ENCODE data around the gene TMEM200B. TPM values are rescaled to one million over a fixed set of nuclear protein-coding genes. Genes with fewer than 3 reads are reported as not detected.

TMEM200B gene
- total and polyA plus RNA-seq, 7 donors, result 0.42 to 1.3 (median 0.67) TPM

- intact Hi-C loops (cut with DNase I), result no loop called here
- Histone ChIP-seq H3K27me3 (ENCODE audit: insufficient read depth in 3 of 3, low read length in 2 of 3) (no peaks in the 10 kb centered on the region), H3K36me3 (ENCODE audit: insufficient read depth in 1 of 2, low read depth in 1 of 2) (peaks cover 0 to 12% of the 10 kb centered on the region in 2 donors), H3K4me3 (no peak overlapping the region), H3K27ac (no peak overlapping the region), H3K4me1 (no peaks in the 10 kb centered on the region), H3K9me3 (no peaks in the 10 kb centered on the region)
- no peak for ATAC-seq
- TF ChIP-seq CTCF (IDR thresholded peaks at IDR 0.05), result no peak
- no peak for DNase-seq
These were observed 32.6 kb downstream of the TMEM200B start for GRCh38 chr1:29090937-29091618.

- intact Hi-C loops (cut with DNase I), result no loop called here
- ATAC-seq, result no peak
These were observed 39.5 kb downstream of the TMEM200B start for GRCh38 chr1:29084196-29084521.

DNA sequence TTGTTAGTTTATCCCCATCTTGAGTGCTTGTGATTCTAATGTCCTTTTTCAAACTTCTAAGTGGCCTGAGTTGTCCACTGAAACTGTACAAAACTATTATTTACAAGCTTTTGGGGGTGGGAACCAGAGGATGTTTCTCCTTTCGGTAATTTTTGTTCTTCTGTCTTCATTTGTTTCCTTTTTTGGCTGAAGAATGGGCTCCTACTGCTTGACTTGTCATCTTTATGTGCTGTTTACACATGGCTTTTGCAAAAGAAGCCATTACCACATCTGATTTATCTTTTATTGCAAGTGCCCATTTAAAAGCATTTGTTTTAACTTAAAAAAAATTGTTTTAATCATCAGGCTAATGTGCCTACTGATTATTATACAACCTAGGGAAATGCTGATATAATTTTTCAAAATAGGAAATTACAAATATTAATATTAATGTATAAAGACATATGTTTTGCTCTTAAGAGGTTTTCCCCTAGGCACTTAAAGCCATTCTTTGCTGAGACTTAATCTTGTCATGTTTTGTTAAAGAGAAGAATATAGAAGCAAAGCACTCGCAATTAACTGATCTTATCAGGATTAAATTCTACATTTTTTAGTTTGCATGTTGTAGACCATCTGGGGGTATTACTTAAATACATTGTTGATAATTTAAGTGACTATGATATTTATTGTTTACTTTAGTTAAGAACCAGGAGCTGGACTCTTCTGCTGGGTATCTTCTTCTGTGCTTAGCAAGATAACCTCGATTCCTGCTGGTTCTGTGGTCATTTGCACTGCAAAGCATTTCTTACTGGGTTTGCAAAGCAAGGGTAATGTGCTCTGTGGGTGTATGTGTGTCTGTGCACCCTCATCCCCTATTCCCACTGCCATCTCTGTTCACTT lies 40.1 kb downstream of the TMEM200B start:
- no peak overlapping the region for H3K4me3 ChIP-seq
- H3K9me3 ChIP-seq, result no peaks in the 10 kb centered on the region
- no peaks in the 10 kb centered on the region for H3K27me3 ChIP-seq (ENCODE audit: insufficient read depth in 3 of 3, low read length in 2 of 3)
- H3K27ac ChIP-seq, result no peak overlapping the region
- no peaks in the 10 kb centered on the region for H3K4me1 ChIP-seq
- H3K36me3 ChIP-seq (ENCODE audit: insufficient read depth in 1 of 2, low read depth in 1 of 2), result peaks cover 0 to 11% of the 10 kb centered on the region in 2 donors
- intact Hi-C loops (cut with DNase I), result no loop called here
- 79 to 90% (median 87%) methylated on average over 3 of the region's 3 CpGs for WGBS, 3 donors
- no peak for ATAC-seq
- no peak for DNase-seq
- no peak for TF ChIP-seq CTCF (IDR thresholded peaks at IDR 0.05)

More at GRCh38 chr1:29084196-29084521, 39.5 kb downstream of the TMEM200B start:
- Histone ChIP-seq H3K9me3 (no peaks in the 10 kb centered on the region), H3K27me3 (ENCODE audit: insufficient read depth in 3 of 3, low read length in 2 of 3) (no peaks in the 10 kb centered on the region), H3K4me1 (no peaks in the 10 kb centered on the region), H3K36me3 (ENCODE audit: insufficient read depth in 1 of 2, low read depth in 1 of 2) (peaks cover 0 to 11% of the 10 kb centered on the region in 2 donors), H3K27ac (no peak overlapping the region), H3K4me3 (no peak overlapping the region)
- no peak for DNase-seq
- WGBS, 3 donors, result 81 to 94% (median 84%) methylated on average over 2 of the region's 2 CpGs
- TF ChIP-seq CTCF (IDR thresholded peaks at IDR 0.05), result no peak

GRCh38 chr1:29082519-29082918 lies 41.2 kb downstream of the TMEM200B start:
- Histone ChIP-seq H3K4me1 (no peaks in the 10 kb centered on the region), H3K4me3 (no peak overlapping the region), H3K27ac (no peak overlapping the region), H3K27me3 (ENCODE audit: insufficient read depth in 3 of 3, low read length in 2 of 3) (no peaks in the 10 kb centered on the region), H3K36me3 (ENCODE audit: insufficient read depth in 1 of 2, low read depth in 1 of 2) (peaks cover 0 to 6% of the 10 kb centered on the region in 2 donors), H3K9me3 (no peaks in the 10 kb centered on the region)
- ATAC-seq (no peak), DNase-seq (no peak)
- no peak for TF ChIP-seq CTCF (IDR thresholded peaks at IDR 0.05)
- WGBS, 3 donors, result 84 to 90% (median 86%) methylated on average over 3 of the region's 3 CpGs
- intact Hi-C loops (cut with DNase I), result no loop called here

Measured in psoas muscle (tissue), 8 donors.